Caco-2 (cell line): ENCODE data around the gene TAL1. TPM values are rescaled to one million over a fixed set of nuclear protein-coding genes. Genes with fewer than 3 reads are reported as not detected.
"Not testable (repeated sequence)": the region's sequence is repeated elsewhere in the genome, so short reads cannot be mapped to it uniquely, and the experiment has no call there.

Experiments used
- BruUV-seq: library from RNA; stranded (reverse); fragments of 400-500 nt; replicated peaks from 2 replicates; lab custom pipeline; 2021; lab: Mats Ljungman, UMichigan
- CTCF ChIA-PET: fragments of 300-600 bp; sonication (Branson Sonifier 250); formaldehyde crosslinking; loops from one replicate; lab custom pipeline; 2022; ENCODE audit warnings: antibody characterized with exemption; lab: Charles Lee
- POLR2A ChIA-PET: fragments of 300-600 bp; sonication (Branson Sonifier 250); formaldehyde crosslinking; loops from one replicate; lab custom pipeline; 2022; ENCODE audit warnings: antibody characterized with exemption; lab: Charles Lee
- DNase-seq, 2 experiments: peaks; one replicate each; pipeline versions ENCODE4 v3.0.0 to v3.0.0-alpha.2; 2020 to 2022
- H3K27me3 ChIP-seq: replicated peaks from 2 replicates; pipeline ENCODE4 v1.6.0; 2011; ENCODE audit warnings: low read length; ENCODE audit not compliant: control insufficient read depth, insufficient read depth
- H3K36me3 ChIP-seq: 2 replicates; pipeline ENCODE4 v1.5.1; 2011; ENCODE audit warnings: low read length; ENCODE audit not compliant: control insufficient read depth, insufficient read depth
- H3K4me1 ChIP-seq: fragments of 250-450 bp; sonication (Bioruptor Pico); 2 replicates; pipeline ENCODE4 v1.5.1; 2020; ENCODE audit warnings: mild to moderate bottlenecking
- H3K4me3 ChIP-seq: 2 replicates; pipeline ENCODE4 v1.5.1; 2011; ENCODE audit warnings: low read depth, mild to moderate bottlenecking, control low read depth, low read length
- H3K9me3 ChIP-seq: fragments of 250-450 bp; sonication (Bioruptor Pico); 2 replicates; pipeline ENCODE4 v1.5.1; 2020; ENCODE audit warnings: mild to moderate bottlenecking, moderate library complexity
- H3K27ac Mint-ChIP-seq: one replicate; pipeline ENCODE4 v1.8.0; 2022; ENCODE audit warnings: mixed read lengths; ENCODE audit not compliant: unreplicated experiment
- H3K27me3 Mint-ChIP-seq: one replicate; pipeline ENCODE4 v1.8.0; 2022; ENCODE audit warnings: mixed read lengths; ENCODE audit not compliant: insufficient read depth, unreplicated experiment
- H3K36me3 Mint-ChIP-seq: one replicate; pipeline ENCODE4 v1.8.0; 2022; ENCODE audit warnings: mild to moderate bottlenecking, mixed read lengths; ENCODE audit not compliant: insufficient read depth, unreplicated experiment
- H3K4me1 Mint-ChIP-seq: one replicate; pipeline ENCODE4 v1.8.0; 2022; ENCODE audit warnings: low read depth, mixed read lengths; ENCODE audit not compliant: unreplicated experiment
- H3K4me3 Mint-ChIP-seq: one replicate; pipeline ENCODE4 v1.8.0; 2022; ENCODE audit warnings: mild to moderate bottlenecking, moderate library complexity, mixed read lengths; ENCODE audit not compliant: unreplicated experiment
- H3K9me3 Mint-ChIP-seq: one replicate; pipeline ENCODE4 v1.8.0; 2022; ENCODE audit warnings: mixed read lengths; ENCODE audit not compliant: unreplicated experiment
- CTCF ChIP-seq, 2 experiments: fragments of 200-600 bp in 1 of 2; IDR thresholded peaks; 1 replicate in 1 of 2; 2 replicates in 1 of 2; pipeline versions ENCODE4 v1.5.1 to v1.8.0; 2011 to 2022; ENCODE audit warnings: antibody characterized with exemption in 1 of 2, control low read depth in 1 of 2, inconsistent platforms in 1 of 2, low read depth in 1 of 2, low read length in 1 of 2, mild to moderate bottlenecking in 1 of 2, moderate library complexity in 1 of 2; ENCODE audit not compliant: insufficient read depth in 1 of 2, severe bottlenecking in 1 of 2, unreplicated experiment in 1 of 2
- intact Hi-C: fragments of 100-400 bp; cut with micrococcal nuclease; formaldehyde crosslinking; loops from one replicate; pipeline ENCODE4 v1.10.0; 2022; ENCODE audit not compliant: unreplicated experiment
- total RNA-seq: library from RNA; stranded (reverse); gene quantifications from 2 replicates; pipeline ENCODE4 v1.2.3, GENCODE V29; 2022

TAL1 gene
- total RNA-seq, 1 experiment from 2014 or later, result 15.2 TPM

- H3K4me1 Mint-ChIP-seq, result peaks cover 6% of the 10 kb centered on the region
- Histone ChIP-seq H3K27me3 (no peaks in the 10 kb centered on the region), H3K9me3 (peaks cover 7% of the 10 kb centered on the region; the same call in 1 of the 2 replicates), H3K4me3 (no peak overlapping the region), H3K4me1 (no peaks in the 10 kb centered on the region), H3K36me3 (no peaks in the 10 kb centered on the region)
- ChIA-PET POLR2A (no interaction called here), CTCF (no interaction called here)
- DNase-seq, result no peak
- no peaks in the 10 kb centered on the region for H3K27me3 Mint-ChIP-seq
- TF ChIP-seq CTCF (IDR thresholded peaks at IDR 0.05; ENCODE audit: insufficient read depth in 1 of 2, low read depth in 1 of 2, low read length in 1 of 2, severe bottlenecking in 1 of 2, unreplicated experiment in 1 of 2), result no peak
- H3K27ac Mint-ChIP-seq, result peak overlapping the region; percentile 74
- no peaks in the 10 kb centered on the region for H3K9me3 Mint-ChIP-seq
- H3K4me3 Mint-ChIP-seq, result no peak overlapping the region
- H3K36me3 Mint-ChIP-seq, result peaks cover 7% of the 10 kb centered on the region
- no TSS peak for BruUV-seq
- intact Hi-C loops, result no loop called here
Observed at GRCh38 chr1:47205918-47206317, 26.1 kb downstream of the TAL1 start.

- BruUV-seq, DNase-seq, H3K27ac Mint-ChIP-seq, H3K9me3 ChIP-seq, H3K4me1 Mint-ChIP-seq, H3K9me3 Mint-ChIP-seq, H3K27me3 Mint-ChIP-seq, POLR2A ChIA-PET, intact Hi-C loops, H3K4me3 ChIP-seq, H3K4me1 ChIP-seq, H3K4me3 Mint-ChIP-seq, H3K36me3 Mint-ChIP-seq, H3K27me3 ChIP-seq, H3K36me3 ChIP-seq: not testable (repeated sequence)
- CTCF ChIA-PET, result interaction anchor here (0.6 kb wide), 1 partner anchor 125 kb away, joined by 5 read pairs; no protein-coding TSS in a partner anchor
Observed at GRCh38 chr1:47203504-47203903, 28.5 kb downstream of the TAL1 start.

GRCh38 chr1:47201179-47201578 lies 30.8 kb downstream of the TAL1 start:
- Histone ChIP-seq H3K36me3 (no peaks in the 10 kb centered on the region), H3K4me3 (no peak overlapping the region), H3K4me1 (no peaks in the 10 kb centered on the region), H3K9me3 (peaks cover 7% of the 10 kb centered on the region; the same call in 1 of the 2 replicates), H3K27me3 (no peaks in the 10 kb centered on the region)
- Mint-ChIP-seq H3K27ac (no peak overlapping the region), H3K9me3 (no peaks in the 10 kb centered on the region), H3K36me3 (no peaks in the 10 kb centered on the region), H3K27me3 (no peaks in the 10 kb centered on the region), H3K4me3 (no peak overlapping the region), H3K4me1 (peaks cover 13% of the 10 kb centered on the region)
- ChIA-PET CTCF (no interaction called here), POLR2A (no interaction called here)
- no TSS peak for BruUV-seq
- intact Hi-C loops, result no loop called here
- no peak for DNase-seq
- no peak for TF ChIP-seq CTCF (IDR thresholded peaks at IDR 0.05; ENCODE audit: insufficient read depth in 1 of 2, low read depth in 1 of 2, low read length in 1 of 2, severe bottlenecking in 1 of 2, unreplicated experiment in 1 of 2)

GRCh38 chr1:47198214-47198613 lies 33.8 kb downstream of the TAL1 start:
- no peaks in the 10 kb centered on the region for H3K27me3 Mint-ChIP-seq
- ChIA-PET POLR2A (no interaction called here), CTCF (no interaction called here)
- H3K4me3 Mint-ChIP-seq, result no peak overlapping the region
- no peaks in the 10 kb centered on the region for H3K9me3 Mint-ChIP-seq
- Histone ChIP-seq H3K4me3 (no peak overlapping the region), H3K9me3 (peaks cover 6% of the 10 kb centered on the region; the same call in 1 of the 2 replicates), H3K27me3 (no peaks in the 10 kb centered on the region), H3K4me1 (peaks cover 7% of the 10 kb centered on the region), H3K36me3 (no peaks in the 10 kb centered on the region)
- no TSS peak for BruUV-seq
- TF ChIP-seq CTCF (IDR thresholded peaks at IDR 0.05; ENCODE audit: insufficient read depth in 1 of 2, low read depth in 1 of 2, low read length in 1 of 2, severe bottlenecking in 1 of 2, unreplicated experiment in 1 of 2), result no peak
- DNase-seq, result no peak
- no peaks in the 10 kb centered on the region for H3K36me3 Mint-ChIP-seq
- no peak overlapping the region for H3K27ac Mint-ChIP-seq
- H3K4me1 Mint-ChIP-seq, result peaks cover 20% of the 10 kb centered on the region
- intact Hi-C loops, result no loop called here
